Upper lobe of left lung (tissue), 4 donors: ENCODE data around the gene MALRD1.

Experiments
- CTCF ChIP-seq, 6 experiments: fragments of 450-650 bp in 4 of 6; fragments of 200-600 bp in 2 of 6; sonication (generic) in 2 of 6; IDR thresholded peaks; one replicate each; pipeline ENCODE4 v1.5.1; 2016 to 2019; ENCODE audit warnings: antibody characterized with exemption in 6 of 6
- EP300 ChIP-seq, 4 donors: sonication (generic); formaldehyde crosslinking; IDR thresholded peaks; one replicate each; pipeline ENCODE4 v1.5.1; 2017; ENCODE audit warnings: antibody characterized with exemption in 4 of 4, control low read depth in 2 of 4
- POLR2A ChIP-seq, 4 donors: fragments of 450-650 bp; IDR thresholded peaks; one replicate each; pipeline ENCODE4 v1.5.1; 2016 to 2017; ENCODE audit warnings: antibody characterized with exemption in 4 of 4, mild to moderate bottlenecking in 2 of 4
- POLR2AphosphoS5 ChIP-seq, 2 donors: sonication (generic); formaldehyde crosslinking; IDR thresholded peaks; one replicate each; pipeline ENCODE4 v1.5.1; 2017; ENCODE audit warnings: antibody characterized with exemption in 2 of 2

- TF ChIP-seq CTCF (IDR thresholded peaks at IDR 0.05) (no peak), EP300 (IDR thresholded peaks at IDR 0.05) (no peak), POLR2A (IDR thresholded peaks at IDR 0.05) (no peak), POLR2AphosphoS5 (IDR thresholded peaks at IDR 0.05) (no peak)
Measured at GRCh38 chr10:19252531-19252930, 203.9 kb downstream of the MALRD1 start.
